Hepatocyte (in vitro differentiated cells): ENCODE measurements around the gene CHRM3. TPM values are rescaled to one million over a fixed set of nuclear protein-coding genes. Genes with fewer than 3 reads are reported as not detected.

Experiments
- DNase-seq: peaks from one replicate; pipeline ENCODE4 v3.0.0-alpha.2; 2016; ENCODE audit warnings: low spot score
- H2AFZ ChIP-seq: fragments of 200-600 bp; sonication (generic); 2 replicates; pipeline ENCODE4 v1.6.0; 2016; ENCODE audit warnings: antibody characterized with exemption, mild to moderate bottlenecking
- H3K27ac ChIP-seq: fragments of 200-600 bp; sonication (generic); 2 replicates; pipeline ENCODE4 v1.5.1; 2016; ENCODE audit warnings: mild to moderate bottlenecking
- H3K27me3 ChIP-seq: fragments of 200-600 bp; sonication (generic); 2 replicates; pipeline ENCODE4 v1.6.1; 2016
- H3K36me3 ChIP-seq: fragments of 200-600 bp; sonication (generic); replicated peaks from 2 replicates; pipeline ENCODE4 v1.5.1; 2016; ENCODE audit warnings: low read depth; ENCODE audit not compliant: insufficient read depth
- H3K4me1 ChIP-seq: fragments of 200-600 bp; sonication (generic); 2 replicates; pipeline ENCODE4 v1.5.1; 2016; ENCODE audit warnings: mild to moderate bottlenecking, moderate library complexity; ENCODE audit not compliant: insufficient read depth
- H3K4me2 ChIP-seq: fragments of 200-600 bp; sonication (generic); 2 replicates; pipeline ENCODE4 v1.6.0; 2016
- H3K4me3 ChIP-seq: fragments of 200-600 bp; sonication (generic); 2 replicates; pipeline ENCODE4 v1.5.1; 2016; ENCODE audit warnings: mild to moderate bottlenecking
- H3K79me2 ChIP-seq: fragments of 200-600 bp; sonication (generic); 2 replicates; pipeline ENCODE4 v1.6.0; 2017; ENCODE audit warnings: mild to moderate bottlenecking
- H3K9me2 ChIP-seq: fragments of 200-600 bp; sonication (generic); replicated peaks from 2 replicates; pipeline ENCODE4 v1.6.0; 2017; ENCODE audit warnings: mild to moderate bottlenecking; ENCODE audit not compliant: insufficient read depth
- H3K9me3 ChIP-seq: fragments of 200-600 bp; sonication (generic); 2 replicates; pipeline ENCODE4 v1.5.1; 2016; ENCODE audit warnings: low read depth, mild to moderate bottlenecking
- H4K20me1 ChIP-seq: fragments of 200-600 bp; sonication (generic); 2 replicates; pipeline ENCODE4 v1.6.0; 2016; ENCODE audit warnings: mild to moderate bottlenecking; ENCODE audit not compliant: insufficient read depth, poor library complexity, severe bottlenecking
- CTCF ChIP-seq: fragments of 200-600 bp; sonication (generic); IDR thresholded peaks from 2 replicates; pipeline ENCODE4 v1.5.1; 2016; ENCODE audit warnings: antibody characterized with exemption, mild to moderate bottlenecking; ENCODE audit not compliant: poor library complexity
- EZH2 ChIP-seq: fragments of 200-600 bp; sonication (generic); IDR thresholded peaks from 2 replicates; pipeline ENCODE4 v1.6.1; 2016; ENCODE audit warnings: antibody characterized with exemption, mild to moderate bottlenecking, borderline replicate concordance
- EZH2phosphoT487 ChIP-seq: fragments of 200-600 bp; sonication (generic); IDR thresholded peaks from one replicate; pipeline ENCODE4 v1.6.1; 2018; ENCODE audit warnings: antibody characterized with exemption, mild to moderate bottlenecking, low read depth, moderate library complexity; ENCODE audit not compliant: unreplicated experiment, severe bottlenecking
- WGBS: methylation state at CpG from one replicate; pipeline ENCODE4 v1.1.6; 2016; ENCODE audit warnings: low lambda C conversion rate; ENCODE audit errors: missing lambda C conversion rate; 5-methylcytosine and 5-hydroxymethylcytosine counted together
- polyA plus RNA-seq: library from polyadenylated mRNA; unstranded; fragments of >200 nt; fragmentation: Nextera tagmentation; extraction: Ambion mirVana; gene quantifications from 2 replicates; pipeline ENCODE4 v1.2.1, GENCODE V29; 2016
- total RNA-seq: library from RNA; depleted of rRNA; stranded (reverse); fragments of >200 nt; gene quantifications from 2 replicates; pipeline ENCODE4 v1.2.3, GENCODE V29; 2014

Gene CHRM3
- total and polyA plus RNA-seq, 2 experiments from 2014 or later: 2.5 to 6.6 TPM

- TF ChIP-seq EZH2 (no peak), EZH2phosphoT487 (no peak), CTCF (no peak)
- 91% methylated on average over 3 of the region's 3 CpGs for WGBS
These were observed 41.3 kb downstream of the CHRM3 start for GRCh38 chr1:239427712-239428111.

GRCh38 chr1:239428120-239428710 lies 41.8 kb downstream of the CHRM3 start:
- TF ChIP-seq EZH2phosphoT487 (no peak), EZH2 (no peak), CTCF (no peak)
- Histone ChIP-seq H3K27me3 (no peaks in the 10 kb centered on the region), H3K36me3 (no peaks in the 10 kb centered on the region), H3K9me3 (no peaks in the 10 kb centered on the region), H3K4me3 (no peak overlapping the region), H3K4me2 (no peak overlapping the region), H2AFZ (no peak overlapping the region), H3K27ac (no peak overlapping the region), H4K20me1 (no peaks in the 10 kb centered on the region), H3K9me2 (no peaks in the 10 kb centered on the region), H3K4me1 (no peaks in the 10 kb centered on the region), H3K79me2 (no peaks in the 10 kb centered on the region)
- DNase-seq: no peak
- WGBS: 76% methylated on average over 4 of the region's 4 CpGs

More at GRCh38 chr1:239427712-239428111, 41.3 kb downstream of the CHRM3 start:
- Histone ChIP-seq H3K4me3 (no peak overlapping the region), H3K27me3 (no peaks in the 10 kb centered on the region), H3K9me2 (no peaks in the 10 kb centered on the region), H3K27ac (no peak overlapping the region), H2AFZ (no peak overlapping the region), H3K36me3 (no peaks in the 10 kb centered on the region), H3K4me2 (no peak overlapping the region), H4K20me1 (no peaks in the 10 kb centered on the region), H3K79me2 (no peaks in the 10 kb centered on the region), H3K4me1 (no peaks in the 10 kb centered on the region), H3K9me3 (no peaks in the 10 kb centered on the region)
- no peak for DNase-seq

- Histone ChIP-seq H3K4me2 (no peak overlapping the region), H3K4me3 (no peak overlapping the region), H3K79me2 (no peaks in the 10 kb centered on the region), H3K27ac (no peak overlapping the region), H3K4me1 (no peaks in the 10 kb centered on the region), H3K36me3 (no peaks in the 10 kb centered on the region), H2AFZ (no peak overlapping the region), H4K20me1 (no peaks in the 10 kb centered on the region), H3K9me3 (no peaks in the 10 kb centered on the region), H3K9me2 (no peaks in the 10 kb centered on the region), H3K27me3 (no peaks in the 10 kb centered on the region)
- TF ChIP-seq CTCF (no peak), EZH2phosphoT487 (no peak), EZH2 (no peak)
- DNase-seq: no peak
- 78% methylated on average over 3 of the region's 3 CpGs for WGBS
These were observed 42.8 kb downstream of the CHRM3 start for GRCh38 chr1:239429163-239429562.

GRCh38 chr1:239432255-239432654 lies 45.9 kb downstream of the CHRM3 start:
- no peaks in the 10 kb centered on the region for H3K36me3 ChIP-seq
- DNase-seq: no peak
- no peaks in the 10 kb centered on the region for H3K79me2 ChIP-seq
- no peaks in the 10 kb centered on the region for H3K27me3 ChIP-seq
- 71% methylated on average over 1 of the region's 1 CpG for WGBS
- no peak overlapping the region for H3K4me2 ChIP-seq
- no peak overlapping the region for H3K4me3 ChIP-seq
- H3K9me3 ChIP-seq: no peaks in the 10 kb centered on the region
- H3K27ac ChIP-seq: no peak overlapping the region
- no peaks in the 10 kb centered on the region for H4K20me1 ChIP-seq
- H2AFZ ChIP-seq: no peak overlapping the region
- no peak for TF ChIP-seq EZH2
- no peak for TF ChIP-seq EZH2phosphoT487
- TF ChIP-seq CTCF: no peak
- H3K9me2 ChIP-seq: no peaks in the 10 kb centered on the region
- H3K4me1 ChIP-seq: no peaks in the 10 kb centered on the region
